ENCODE measurements around the gene PPME1.

PPME1 gene

GRCh38 chr11:74196781-74197486 is 25.8 kb downstream of the PPME1 start:
- no peak for TF ChIP-seq CTCF (IDR thresholded peaks at IDR 0.05; ENCODE audit: low read depth, low read length, missing control alignments)
- DNase-seq (ENCODE audit: extremely low read depth, low read depth), result no peak
- H3K4me3 ChIP-seq (replicated peaks; ENCODE audit: low read depth, low read length), result no peak overlapping the region

GRCh38 chr11:74203966-74204365 is 32.9 kb downstream of the PPME1 start:
- TF ChIP-seq CTCF (IDR thresholded peaks at IDR 0.05; ENCODE audit: low read depth, low read length, missing control alignments), result no peak
- H3K4me3 ChIP-seq (replicated peaks; ENCODE audit: low read depth, low read length), result no peak overlapping the region
- DNase-seq (ENCODE audit: extremely low read depth, low read depth), result no peak

- DNase-seq (ENCODE audit: extremely low read depth, low read depth), result no peak
- no peak for TF ChIP-seq CTCF (IDR thresholded peaks at IDR 0.05; ENCODE audit: low read depth, low read length, missing control alignments)
These were observed 33.6 kb downstream of the PPME1 start for GRCh38 chr11:74204701-74205100.

GRCh38 chr11:74205181-74205580 is 34.1 kb downstream of the PPME1 start:
- no peak for TF ChIP-seq CTCF (IDR thresholded peaks at IDR 0.05; ENCODE audit: low read depth, low read length, missing control alignments)
- H3K4me3 ChIP-seq (replicated peaks; ENCODE audit: low read depth, low read length), result no peak overlapping the region
- no peak for DNase-seq (ENCODE audit: extremely low read depth, low read depth)

More at GRCh38 chr11:74204701-74205100, 33.6 kb downstream of the PPME1 start:
- H3K4me3 ChIP-seq (replicated peaks; ENCODE audit: low read depth, low read length), result no peak overlapping the region

- TF ChIP-seq CTCF (IDR thresholded peaks at IDR 0.05; ENCODE audit: low read depth, low read length, missing control alignments), result no peak
- DNase-seq (ENCODE audit: extremely low read depth, low read depth), result no peak
- H3K4me3 ChIP-seq (replicated peaks; ENCODE audit: low read depth, low read length), result no peak overlapping the region
These were observed 35.7 kb downstream of the PPME1 start for GRCh38 chr11:74206746-74207145.

GRCh38 chr11:74208507-74208906 is 37.4 kb downstream of the PPME1 start:
- no peak for DNase-seq (ENCODE audit: extremely low read depth, low read depth)
- H3K4me3 ChIP-seq (replicated peaks; ENCODE audit: low read depth, low read length), result no peak overlapping the region
- no peak for TF ChIP-seq CTCF (IDR thresholded peaks at IDR 0.05; ENCODE audit: low read depth, low read length, missing control alignments)

- DNase-seq (ENCODE audit: extremely low read depth, low read depth), result no peak
- TF ChIP-seq CTCF (IDR thresholded peaks at IDR 0.05; ENCODE audit: low read depth, low read length, missing control alignments), result no peak
- no peak overlapping the region for H3K4me3 ChIP-seq (replicated peaks; ENCODE audit: low read depth, low read length)
These were observed 41.4 kb downstream of the PPME1 start for GRCh38 chr11:74212533-74212932.

Data from HFF-Myc (cell line).